Small intestine (tissue), 7 donors: ENCODE data around the gene PCDHA11. TPM values are rescaled to one million over a fixed set of nuclear protein-coding genes. Genes with fewer than 3 reads are reported as not detected.
"Not testable (repeated sequence)": the region's sequence is repeated elsewhere in the genome, so short reads cannot be mapped to it uniquely, and the experiment has no call there.

Experiments
- DNase-seq, 2 donors: peaks; one replicate each; pipeline versions ENCODE4 v3.0.0 to v3.0.0-alpha.2; 2013
- FAIRE-seq: peaks from 2 replicates; lab custom pipeline; 2012; peaks lifted over from hg19 to GRCh38; lab: Jason Lieb, UNC
- H3K27ac ChIP-seq, 3 donors: one replicate each; pipeline ENCODE4 v1.5.1; 2013; ENCODE audit warnings: low read length in 2 of 3, mild to moderate bottlenecking in 2 of 3, control low read depth in 1 of 3, inconsistent platforms in 1 of 3, low read depth in 1 of 3, moderate library complexity in 1 of 3
- H3K27me3 ChIP-seq, 3 donors: one replicate each; pipeline ENCODE4 v1.6.1; 2013; ENCODE audit warnings: low read length in 3 of 3, inconsistent platforms in 1 of 3; ENCODE audit not compliant: control insufficient read depth in 3 of 3, insufficient read depth in 3 of 3
- H3K36me3 ChIP-seq, 3 donors: one replicate each; pipeline ENCODE4 v1.6.1; 2013; ENCODE audit warnings: low read length in 3 of 3, inconsistent platforms in 1 of 3, low read depth in 1 of 3, mild to moderate bottlenecking in 1 of 3, moderate library complexity in 1 of 3; ENCODE audit not compliant: control insufficient read depth in 3 of 3, insufficient read depth in 2 of 3
- H3K4me1 ChIP-seq, 3 donors: one replicate each; pipeline ENCODE4 v1.6.1; 2013; ENCODE audit warnings: low read length in 2 of 3, inconsistent platforms in 1 of 3, low read depth in 1 of 3, mild to moderate bottlenecking in 1 of 3, moderate library complexity in 1 of 3; ENCODE audit not compliant: control insufficient read depth in 3 of 3, insufficient read depth in 2 of 3
- H3K4me3 ChIP-seq, 3 donors: one replicate each; pipeline ENCODE4 v1.5.1; 2013; ENCODE audit warnings: low read length in 3 of 3, control low read depth in 1 of 3, inconsistent platforms in 1 of 3, low read depth in 1 of 3, mild to moderate bottlenecking in 1 of 3, moderate library complexity in 1 of 3
- H3K9me3 ChIP-seq, 2 donors: one replicate each; pipeline ENCODE4 v1.6.1; 2013; ENCODE audit warnings: low read depth in 1 of 2, low read length in 1 of 2; ENCODE audit not compliant: control insufficient read depth in 2 of 2, insufficient read depth in 1 of 2
- WGBS, 3 donors: extraction: QIAGEN DNeasy Blood & Tissue Kit; methylation state at CpG; one replicate each; pipeline ENCODE4 v1.1.7; 2013; 5-methylcytosine and 5-hydroxymethylcytosine counted together
- polyA plus RNA-seq, 4 donors: library from polyadenylated mRNA; stranded (reverse) in 3 of 4; unstranded in 1 of 4; fragments of 200-250 nt in 3 of 4; fragments of 120-200 nt in 1 of 4; gene quantifications; one replicate each; pipeline versions ENCODE4 v1.2.1 to v1.2.3, GENCODE V29; 2013
- donor health status: healthy with polysubstance abuse.
- donor health status: control.
- donor health status: control.
- donor health status: Bipolar disorder and iron deficiency.
- donor health status: healthy.

PCDHA11 gene
- polyA plus RNA-seq, 4 donors, result 0.09 to 0.21 TPM; not detected in 2

- no peaks in the 10 kb centered on the region for H3K4me1 ChIP-seq
- H3K27me3 ChIP-seq, result no peaks in the 10 kb centered on the region
- FAIRE-seq, result no peak
- WGBS, 3 donors, result 57 to 78% methylated on average over 87 of the region's 87 CpGs; no CpG with 5 or more reads in 1 of the 3 donors
- H3K27ac ChIP-seq, result no peak overlapping the region
- H3K4me3 ChIP-seq, result no peak overlapping the region
- H3K36me3 ChIP-seq, result no peaks in the 10 kb centered on the region
- no peak for DNase-seq
- H3K9me3 ChIP-seq, result peaks cover 0 to 26% of the 10 kb centered on the region in 2 donors
Observed at GRCh38 chr5:140842798-140843733, 25.7 kb upstream of the PCDHA11 start.

DNA sequence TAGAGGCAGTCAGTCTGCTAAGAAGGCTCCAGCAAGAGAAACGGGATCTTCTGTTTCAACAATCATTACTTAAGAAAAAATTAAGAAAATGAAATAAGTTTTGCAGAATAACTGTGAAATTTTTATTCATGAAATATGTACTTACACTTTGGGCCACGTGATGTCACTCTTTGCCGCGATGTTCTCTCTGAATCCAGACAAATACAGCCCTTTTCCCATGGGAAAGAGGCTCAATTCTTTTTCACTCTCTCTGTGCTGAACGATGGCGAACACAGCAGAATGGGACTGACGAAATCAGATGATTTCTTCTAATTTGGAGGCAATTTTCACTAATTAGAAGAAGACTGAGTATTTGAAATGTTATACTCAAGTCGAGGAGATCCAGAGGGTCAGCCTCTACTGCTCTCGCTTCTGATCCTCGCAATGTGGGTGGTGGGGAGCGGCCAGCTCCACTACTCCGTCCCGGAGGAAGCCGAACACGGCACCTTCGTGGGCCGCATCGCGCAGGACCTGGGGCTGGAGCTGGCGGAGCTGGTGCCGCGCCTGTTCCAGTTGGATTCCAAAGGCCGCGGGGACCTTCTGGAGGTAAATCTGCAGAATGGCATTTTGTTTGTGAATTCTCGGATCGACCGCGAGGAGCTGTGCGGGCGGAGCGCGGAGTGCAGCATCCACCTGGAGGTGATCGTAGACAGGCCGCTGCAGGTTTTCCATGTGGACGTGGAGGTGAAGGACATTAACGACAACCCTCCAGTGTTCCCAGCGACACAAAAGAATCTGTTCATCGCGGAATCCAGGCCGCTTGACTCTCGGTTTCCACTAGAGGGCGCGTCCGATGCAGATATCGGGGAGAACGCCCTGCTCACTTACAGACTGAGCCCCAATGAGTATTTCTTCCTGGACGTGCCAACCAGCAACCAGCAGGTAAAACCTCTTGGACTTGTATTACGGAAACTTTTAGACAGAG is 20.3 kb upstream of the PCDHA11 start, which contains the start of gene PCDHA9:
TSS of gene PCDHA9 (plus strand) at position 244 of the 964 bp plus-strand sequence. CDS start at position 358, 114 bp downstream.
- H3K27me3 ChIP-seq, H3K27ac ChIP-seq, H3K4me3 ChIP-seq, H3K4me1 ChIP-seq, FAIRE-seq, DNase-seq, H3K36me3 ChIP-seq: not testable (repeated sequence)
- H3K9me3 ChIP-seq, result peaks cover 0 to 13% of the 10 kb centered on the region in 2 donors
- WGBS, 3 donors, result 25 to 45% methylated on average over 37 to 46 of the region's 48 CpGs; no CpG with 5 or more reads in 1 of the 3 donors

DNA sequence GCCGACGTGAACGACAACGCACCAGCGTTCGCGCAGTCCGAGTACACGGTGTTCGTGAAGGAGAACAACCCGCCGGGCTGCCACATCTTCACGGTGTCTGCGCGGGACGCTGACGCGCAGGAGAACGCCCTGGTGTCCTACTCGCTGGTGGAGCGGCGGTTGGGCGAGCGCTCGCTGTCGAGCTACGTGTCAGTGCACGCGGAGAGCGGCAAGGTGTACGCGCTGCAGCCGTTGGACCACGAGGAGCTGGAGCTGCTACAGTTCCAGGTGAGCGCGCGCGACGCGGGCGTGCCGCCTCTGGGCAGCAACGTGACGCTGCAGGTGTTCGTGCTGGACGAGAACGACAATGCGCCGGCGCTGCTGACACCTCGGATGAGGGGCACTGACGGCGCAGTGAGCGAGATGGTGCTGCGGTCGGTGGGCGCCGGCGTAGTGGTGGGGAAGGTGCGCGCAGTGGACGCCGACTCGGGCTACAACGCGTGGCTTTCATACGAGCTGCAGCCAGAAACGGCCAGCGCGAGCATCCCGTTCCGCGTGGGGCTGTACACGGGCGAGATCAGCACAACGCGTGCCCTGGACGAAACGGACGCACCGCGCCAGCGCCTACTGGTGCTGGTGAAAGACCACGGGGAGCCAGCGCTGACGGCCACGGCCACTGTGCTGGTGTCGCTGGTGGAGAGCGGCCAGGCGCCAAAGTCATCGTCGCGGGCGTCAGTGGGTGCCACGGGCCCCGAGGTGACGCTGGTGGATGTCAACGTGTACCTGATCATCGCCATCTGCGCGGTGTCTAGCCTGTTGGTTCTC is 18.7 kb upstream of the PCDHA11 start:
- not testable (repeated sequence) for FAIRE-seq, H3K36me3 ChIP-seq, H3K4me1 ChIP-seq, H3K4me3 ChIP-seq, H3K27me3 ChIP-seq, DNase-seq, H3K27ac ChIP-seq
- peaks cover 0 to 12% of the 10 kb centered on the region in 2 donors for H3K9me3 ChIP-seq
- WGBS, 3 donors, result 55 to 80% methylated on average over 97 to 101 of the region's 101 CpGs; no CpG with 5 or more reads in 1 of the 3 donors

- FAIRE-seq (no peak), DNase-seq (no peak)
- no peaks in the 10 kb centered on the region for H3K27me3 ChIP-seq
- no peak within 1 kb of the TSS for H3K27ac ChIP-seq
- H3K4me3 ChIP-seq, result no peak within 1 kb of the TSS
- H3K9me3 ChIP-seq, result peaks cover 0 to 7% of the 10 kb centered on the region in 2 donors
- no peaks in the 10 kb centered on the region for H3K36me3 ChIP-seq
- no peaks in the 10 kb centered on the region for H3K4me1 ChIP-seq
- WGBS, 3 donors, result 29 to 53% methylated on average over 44 of the region's 44 CpGs; no CpG with 5 or more reads in 1 of the 3 donors
Observed at GRCh38 chr5:140855772-140856674, 12.7 kb upstream of the PCDHA11 start, which contains the start of gene PCDHA10. TSS of gene PCDHA10 (plus strand) at chr5:140855897. CDS start at chr5:140856049, 152 bp downstream.

DNA sequence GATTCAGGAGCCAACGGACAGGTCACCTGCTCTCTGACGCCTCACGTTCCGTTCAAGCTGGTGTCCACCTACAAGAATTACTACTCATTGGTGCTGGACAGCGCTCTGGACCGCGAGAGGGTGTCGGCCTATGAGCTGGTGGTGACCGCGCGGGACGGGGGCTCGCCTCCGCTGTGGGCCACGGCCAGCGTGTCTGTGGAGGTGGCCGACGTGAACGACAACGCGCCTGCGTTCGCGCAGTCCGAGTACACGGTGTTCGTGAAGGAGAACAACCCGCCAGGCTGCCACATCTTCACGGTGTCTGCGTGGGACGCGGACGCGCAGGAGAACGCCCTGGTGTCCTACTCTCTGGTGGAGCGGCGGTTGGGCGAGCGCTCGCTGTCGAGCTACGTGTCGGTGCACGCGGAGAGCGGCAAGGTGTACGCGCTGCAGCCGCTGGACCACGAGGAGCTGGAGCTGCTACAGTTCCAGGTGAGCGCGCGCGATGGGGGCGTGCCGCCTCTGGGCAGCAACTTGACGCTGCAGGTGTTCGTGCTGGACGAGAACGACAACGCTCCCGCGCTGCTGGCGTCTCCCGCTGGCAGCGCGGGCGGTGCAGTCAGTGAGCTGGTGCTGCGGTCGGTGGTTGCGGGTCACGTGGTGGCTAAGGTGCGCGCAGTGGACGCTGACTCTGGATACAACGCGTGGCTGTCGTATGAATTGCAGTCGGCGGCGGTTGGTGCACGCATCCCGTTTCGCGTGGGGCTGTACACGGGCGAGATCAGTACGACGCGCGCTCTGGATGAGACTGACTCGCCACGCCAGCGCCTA is 11.4 kb upstream of the PCDHA11 start:
- DNase-seq, result no peak
- no peaks in the 10 kb centered on the region for H3K36me3 ChIP-seq
- no peak for FAIRE-seq
- no peak overlapping the region for H3K27ac ChIP-seq
- 63 to 80% methylated on average over 86 to 94 of the region's 94 CpGs; no CpG with 5 or more reads in 1 of the 3 donors for WGBS, 3 donors
- H3K27me3 ChIP-seq, result peaks cover 0 to under 1% (median 0%) of the 10 kb centered on the region in 3 donors
- H3K4me3 ChIP-seq, result no peak overlapping the region
- peaks cover 0 to 19% of the 10 kb centered on the region in 2 donors for H3K9me3 ChIP-seq
- H3K4me1 ChIP-seq, result no peaks in the 10 kb centered on the region

GRCh38 chr5:140857987-140858240 is 10.8 kb upstream of the PCDHA11 start:
- Histone ChIP-seq H3K27ac (no peak overlapping the region), H3K4me1 (no peaks in the 10 kb centered on the region), H3K27me3 (peaks cover 0 to 2% (median 0%) of the 10 kb centered on the region in 3 donors), H3K9me3 (peaks cover 0 to 24% of the 10 kb centered on the region in 2 donors), H3K36me3 (no peaks in the 10 kb centered on the region), H3K4me3 (no peak overlapping the region)
- no peak for DNase-seq
- no peak for FAIRE-seq
- 62 to 74% methylated on average over 10 to 22 of the region's 22 CpGs; no CpG with 5 or more reads in 1 of the 3 donors for WGBS, 3 donors
